HG03139 (cell line): ENCODE data around the gene TKTL1.

ENCODE experiments used
- ATAC-seq: cut with Tn5 transposase; IDR thresholded peaks from one replicate; pipeline ENCODE4 v1.9.1; 2021; ENCODE audit not compliant: unreplicated experiment

Gene TKTL1

DNA sequence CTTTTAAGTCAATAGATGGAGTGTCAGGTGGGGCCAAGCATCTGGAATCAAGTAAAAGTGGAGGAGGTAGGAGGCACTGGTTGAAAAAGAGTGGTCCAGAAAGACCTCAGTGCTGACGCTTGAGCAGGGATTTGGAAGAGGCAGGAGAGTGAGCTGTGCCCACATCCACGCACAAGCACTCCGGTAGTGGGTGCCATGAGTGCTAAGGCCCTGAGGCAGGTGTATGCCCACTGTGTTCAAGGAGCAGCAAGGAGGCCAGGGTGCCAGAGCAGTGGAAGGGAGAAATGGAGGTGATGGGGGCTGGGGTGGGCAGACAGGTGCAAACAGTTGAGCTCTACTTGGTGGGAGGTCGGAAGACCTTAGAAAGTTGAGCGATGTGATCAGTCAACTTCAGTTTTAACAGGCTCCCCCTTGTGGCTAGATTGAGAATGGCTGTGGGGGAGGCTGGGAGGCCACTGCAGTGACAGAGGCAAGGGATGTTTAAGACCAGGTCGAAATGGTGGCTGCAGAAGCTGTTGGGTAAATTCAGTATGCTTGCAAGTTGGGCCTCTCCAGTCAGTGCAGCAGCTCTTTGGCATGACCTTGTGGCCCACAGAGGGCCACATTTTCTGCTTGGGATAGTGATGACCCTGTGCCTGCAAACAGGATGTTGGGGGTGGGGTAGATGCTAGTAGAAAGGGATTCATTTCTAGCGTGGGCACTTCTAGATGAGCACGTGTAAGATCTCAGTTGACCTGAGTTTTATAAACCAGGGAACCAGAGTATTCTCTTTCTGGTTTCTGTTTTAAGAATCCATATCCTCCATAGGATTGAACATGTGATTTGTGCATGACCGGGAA is 12.7 kb downstream of the TKTL1 start:
- no peak for ATAC-seq

- no peak for ATAC-seq
Observed at GRCh38 chrX:154309041-154309775, 13.6 kb downstream of the TKTL1 start.

DNA sequence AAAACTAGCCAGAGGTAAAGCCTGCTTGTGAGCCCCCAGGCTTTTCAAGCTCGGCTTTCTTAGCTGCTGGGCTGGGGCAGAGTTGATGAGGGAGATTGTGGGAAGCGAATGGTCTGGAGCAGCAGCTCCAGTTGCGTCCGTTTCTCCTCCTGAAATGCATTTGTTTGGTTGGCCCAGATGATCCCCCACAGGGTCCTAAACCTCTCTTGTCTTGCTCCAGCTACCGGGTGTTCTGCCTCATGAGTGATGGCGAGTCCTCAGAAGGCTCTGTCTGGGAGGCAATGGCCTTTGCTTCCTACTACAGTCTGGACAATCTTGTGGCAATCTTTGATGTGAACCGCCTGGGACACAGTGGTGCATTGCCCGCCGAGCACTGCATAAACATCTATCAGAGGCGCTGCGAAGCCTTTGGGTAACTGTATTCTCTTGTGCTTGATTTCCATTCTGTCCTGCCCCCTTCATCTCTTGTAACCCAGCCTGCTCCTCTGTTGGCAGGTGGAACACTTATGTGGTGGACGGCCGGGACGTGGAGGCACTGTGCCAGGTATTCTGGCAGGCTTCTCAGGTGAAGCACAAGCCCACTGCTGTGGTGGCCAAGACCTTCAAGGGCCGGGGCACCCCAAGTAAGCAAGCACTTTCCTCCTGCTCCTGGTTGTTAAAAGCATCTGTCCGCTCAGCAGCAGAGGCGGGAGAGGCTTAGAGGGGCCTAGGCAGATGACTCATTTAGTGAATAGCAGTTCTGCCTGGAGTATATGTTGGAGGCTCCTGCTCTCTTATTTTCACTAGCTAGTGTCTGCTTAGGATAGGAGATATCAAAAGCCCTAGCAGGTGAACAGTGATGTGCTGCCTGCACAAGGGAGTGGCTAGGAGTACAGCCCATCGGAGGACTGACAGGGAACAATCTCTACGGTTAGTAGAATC is 15.3 kb downstream of the TKTL1 start:
- ATAC-seq: no peak

DNA sequence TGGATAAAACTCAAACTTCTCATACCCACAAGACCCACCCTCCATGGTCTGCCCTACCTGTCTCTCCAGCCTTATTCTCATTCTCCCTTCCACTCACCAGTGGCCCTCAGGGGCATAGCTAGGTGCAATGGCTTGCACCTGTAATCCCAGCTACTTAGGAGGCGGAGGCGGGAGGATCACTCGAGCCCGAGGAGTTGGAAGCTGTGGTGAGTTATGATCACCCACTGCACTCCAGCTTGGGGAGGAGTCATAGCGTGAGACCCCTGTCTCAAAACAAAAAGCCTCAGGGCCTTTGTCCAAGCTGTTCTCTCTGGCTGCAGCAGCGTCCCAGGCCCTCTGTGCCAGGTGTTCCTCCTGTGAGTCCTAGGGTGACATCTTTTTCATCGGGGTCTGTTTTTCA is 16.5 kb downstream of the TKTL1 start:
- no peak for ATAC-seq

- no peak for ATAC-seq
Observed at GRCh38 chrX:154313147-154313546, 17.6 kb downstream of the TKTL1 start.

- ATAC-seq: no peak
Observed at GRCh38 chrX:154315416-154315815, 19.8 kb downstream of the TKTL1 start.

DNA sequence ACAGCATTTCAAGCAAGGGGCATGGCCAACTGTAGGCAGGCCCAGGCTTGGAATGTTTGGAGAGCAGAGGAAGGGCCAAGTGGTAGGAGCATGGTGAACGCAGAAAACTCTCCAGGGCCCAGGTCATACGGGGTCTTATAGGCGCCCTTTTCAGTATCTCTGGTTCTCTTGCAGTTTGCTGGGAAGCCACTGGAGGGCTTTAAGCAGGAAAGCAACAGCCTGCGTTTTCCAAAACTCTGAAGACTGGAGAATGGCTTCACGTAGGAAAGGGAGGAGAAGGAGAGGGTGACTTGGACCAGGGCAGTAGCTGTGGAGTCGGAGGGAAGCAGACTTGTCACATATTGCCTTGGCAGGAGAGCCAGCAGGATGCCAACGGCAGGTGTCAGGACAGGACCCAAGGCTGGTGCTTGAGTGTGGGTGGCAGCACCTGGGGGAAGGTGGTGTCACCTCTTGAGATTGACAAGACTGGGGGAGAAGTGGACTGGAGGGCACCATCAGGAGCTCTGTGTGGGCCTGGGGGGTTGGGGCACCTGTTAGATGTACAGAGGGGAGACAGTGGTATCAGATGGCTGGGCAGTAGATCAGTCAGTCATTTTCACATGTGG is 21.9 kb downstream of the TKTL1 start:
- ATAC-seq: no peak

- ATAC-seq: no peak
Observed at GRCh38 chrX:154320406-154320805, 24.8 kb downstream of the TKTL1 start.

DNA sequence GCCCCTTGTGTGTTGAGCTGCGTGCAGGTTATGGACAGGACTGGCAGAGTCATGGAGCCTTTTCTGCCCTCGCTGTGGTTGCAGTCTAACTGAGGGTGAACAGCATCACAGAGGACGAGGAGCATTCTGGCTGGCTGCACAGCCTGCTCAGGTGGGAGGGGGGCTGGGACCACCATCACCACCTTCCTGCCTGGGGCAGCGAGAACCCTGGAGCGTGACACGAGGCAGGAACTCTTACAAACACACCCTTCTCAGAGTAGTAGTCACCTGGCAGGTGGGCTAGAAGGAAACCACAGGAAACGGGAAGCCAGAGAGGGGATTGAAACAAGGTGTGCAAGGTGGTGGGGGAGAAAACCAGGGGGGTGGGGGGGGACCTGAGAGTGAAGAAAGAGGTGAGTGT is 25.6 kb downstream of the TKTL1 start:
- no peak for ATAC-seq

DNA sequence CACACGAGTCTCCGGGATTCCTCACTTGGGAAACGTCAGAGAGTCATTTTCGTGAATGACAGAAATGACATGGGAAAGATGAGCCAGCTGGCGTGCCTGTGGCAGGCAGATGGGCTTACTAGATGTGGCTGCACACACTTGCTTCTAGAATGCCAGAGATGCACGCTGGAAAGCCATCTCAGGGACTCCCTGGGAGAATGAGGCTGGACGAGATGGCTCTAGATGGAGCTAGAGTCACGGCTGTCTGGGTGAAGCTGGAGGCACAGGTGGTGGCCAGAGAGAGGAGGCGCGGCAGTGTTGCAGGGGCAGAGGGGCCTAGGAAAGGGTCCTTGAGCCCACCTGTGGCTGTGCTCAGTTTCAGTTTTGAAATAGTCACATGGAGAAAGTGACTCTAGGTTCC is 26.0 kb downstream of the TKTL1 start:
- no peak for ATAC-seq

GRCh38 chrX:154322890-154323289 is 27.3 kb downstream of the TKTL1 start:
- no peak for ATAC-seq

DNA sequence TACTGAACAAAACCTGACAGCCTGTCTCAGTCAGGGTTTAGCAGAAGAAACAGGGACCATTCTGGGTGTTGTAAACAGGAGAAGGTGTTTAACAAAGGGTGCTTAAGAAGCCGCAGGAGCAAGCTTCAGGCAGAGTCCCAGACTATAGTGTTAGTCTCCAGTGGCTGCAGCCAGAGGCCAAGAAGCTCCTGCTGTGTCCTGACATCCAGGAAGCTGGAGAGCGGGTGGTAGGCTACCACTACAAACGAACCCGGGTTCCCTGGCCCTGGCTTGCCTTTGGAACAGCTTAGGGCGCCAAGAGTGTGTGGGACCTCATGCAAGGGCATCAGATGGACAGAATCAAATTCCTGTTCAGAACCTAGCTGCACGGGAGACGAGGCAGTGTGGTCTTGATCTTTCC is 27.9 kb downstream of the TKTL1 start:
- no peak for ATAC-seq

- no peak for ATAC-seq
Observed at GRCh38 chrX:154325541-154325940, 29.9 kb downstream of the TKTL1 start.

DNA sequence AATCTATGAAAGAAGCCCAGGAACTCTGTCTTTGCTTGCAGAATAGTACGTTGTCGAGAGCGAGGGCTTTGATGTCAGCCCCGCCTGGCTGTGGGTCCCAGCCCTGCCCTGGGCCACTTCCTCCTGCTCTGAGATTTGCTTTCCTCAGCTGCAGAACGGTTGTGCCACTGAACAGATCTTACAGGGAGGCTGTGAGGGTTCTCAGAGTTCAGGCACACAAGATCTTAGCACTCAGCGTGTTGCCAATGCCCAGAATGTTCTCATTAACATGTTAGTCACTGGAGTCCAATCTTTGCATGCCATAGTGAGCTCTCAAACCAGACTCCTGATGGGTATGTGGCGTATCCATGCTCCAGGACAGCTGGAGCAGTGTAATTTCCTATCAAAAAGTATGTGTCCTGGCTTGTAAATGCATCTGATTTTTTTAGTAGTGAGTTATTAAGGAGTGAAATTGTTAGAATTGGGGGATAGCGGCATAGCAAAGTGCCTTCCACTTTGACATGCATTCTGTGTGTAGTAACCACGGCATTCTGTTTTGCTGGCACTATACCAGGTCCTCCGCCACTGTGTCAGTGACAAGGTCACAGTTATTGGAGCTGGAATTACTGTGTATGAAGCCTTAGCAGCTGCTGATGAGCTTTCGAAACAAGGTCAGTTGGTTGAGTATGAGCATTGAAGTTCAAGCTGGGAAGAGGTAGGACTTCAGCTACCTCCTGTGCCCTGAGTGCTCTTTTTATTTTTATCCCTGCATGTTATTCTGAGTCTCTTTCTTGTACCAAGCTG is 31.6 kb downstream of the TKTL1 start:
- no peak for ATAC-seq

GRCh38 chrX:154328646-154329045 is 33.1 kb downstream of the TKTL1 start:
- ATAC-seq: no peak

- no peak for ATAC-seq
Observed at GRCh38 chrX:154329294-154329693, 33.7 kb downstream of the TKTL1 start.

DNA sequence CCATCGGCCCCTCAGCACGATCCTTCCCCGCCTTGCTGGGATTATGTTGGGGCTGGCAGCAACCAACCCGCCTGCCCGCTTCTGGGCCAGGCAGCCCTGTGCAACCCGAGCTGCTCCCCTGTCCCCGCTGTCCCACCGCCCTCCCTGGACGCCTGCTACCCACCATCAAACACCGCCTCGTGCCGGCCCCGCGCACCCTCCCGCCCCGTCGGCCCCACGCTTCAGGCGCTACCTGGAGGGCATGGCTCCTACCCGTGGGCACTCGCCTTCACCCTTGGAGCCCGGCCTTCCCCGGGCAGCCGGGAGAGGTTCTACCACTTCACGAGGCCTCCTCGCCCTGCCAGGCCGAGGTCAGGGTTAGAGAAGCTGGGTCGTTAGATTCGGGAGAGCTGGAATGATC is 37.0 kb downstream of the TKTL1 start:
- no peak for ATAC-seq

- ATAC-seq: no peak
Observed at GRCh38 chrX:154333116-154333515, 37.5 kb downstream of the TKTL1 start.

DNA sequence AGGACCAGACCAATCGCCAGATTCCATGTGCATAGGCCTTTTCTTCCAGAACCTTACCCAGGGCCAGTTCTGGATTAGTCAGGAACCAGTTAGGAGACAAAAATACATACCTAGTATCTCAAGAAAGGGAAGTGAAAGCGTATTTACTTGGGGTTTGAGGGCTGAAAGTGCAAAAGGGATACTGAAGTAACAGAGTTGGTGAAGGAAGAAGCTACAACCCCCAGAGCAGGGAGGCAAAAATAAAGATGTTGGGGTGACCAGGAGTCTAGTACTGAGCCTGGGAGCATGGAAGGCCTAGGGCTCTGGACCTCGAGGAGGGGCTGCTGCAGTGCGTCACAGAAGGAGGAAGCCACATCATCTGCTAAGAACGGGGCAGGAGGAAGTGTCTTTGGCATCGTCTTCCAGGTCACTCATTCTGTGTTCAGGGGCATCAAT is 38.3 kb downstream of the TKTL1 start:
- ATAC-seq: no peak

DNA sequence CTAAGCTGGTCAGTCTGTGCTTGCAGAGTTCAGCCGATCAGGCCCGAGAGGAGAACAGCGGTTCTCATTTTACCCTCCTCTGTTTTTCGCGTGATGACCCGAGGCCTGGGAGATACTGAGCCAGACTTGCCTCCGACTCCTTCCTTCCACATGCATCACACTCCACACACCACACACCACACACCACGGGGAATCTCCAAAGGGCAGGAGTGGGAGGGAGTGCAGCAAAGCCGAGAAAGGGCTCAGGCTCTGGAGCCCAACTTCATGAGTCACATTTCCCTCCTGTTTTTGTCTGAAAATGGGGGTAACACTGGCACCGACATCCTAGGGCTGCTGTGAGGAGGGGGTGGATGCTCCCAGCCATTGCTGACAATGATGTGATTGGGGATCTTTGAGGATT is 38.9 kb downstream of the TKTL1 start:
- ATAC-seq: no peak
